ENCODE results near the gene CFAP299. TPM values are rescaled to one million over a fixed set of nuclear protein-coding genes. Genes with fewer than 3 reads are reported as not detected.

The CFAP299 gene
- total and polyA plus RNA-seq, 2 of the 13 experiments (the other 11 are each of a cell fraction or from before 2014, with no cell fraction given): not detected

DNA sequence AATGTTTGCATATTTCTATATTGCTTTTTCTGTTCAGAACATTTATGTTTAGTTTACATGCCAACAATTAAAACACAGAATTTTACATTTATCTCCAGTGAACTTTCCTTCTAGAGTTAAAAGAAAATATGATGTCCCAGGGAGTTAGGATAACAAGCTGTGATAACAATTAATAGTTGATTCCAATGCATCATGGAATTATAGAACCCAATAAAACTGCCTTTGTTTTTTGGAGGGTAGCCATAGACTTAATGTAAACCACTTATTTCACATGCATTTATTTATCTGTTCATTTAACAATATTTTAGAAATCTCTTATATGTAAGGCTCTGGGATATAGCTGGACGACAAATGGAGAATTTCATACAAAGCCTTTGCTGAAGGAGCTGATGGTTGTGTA is 180.0 kb downstream of the CFAP299 start:
- H3K9me3 ChIP-seq (ENCODE audit: low read length): no peaks in the 10 kb centered on the region
- no peak for TF ChIP-seq ZNF552 (CRISPR knock-in tag; IDR thresholded peaks at IDR 0.05; ENCODE audit: borderline replicate concordance)
- TF ChIP-seq ZNF891 (CRISPR knock-in tag; IDR thresholded peaks at IDR 0.05): no peak
- no peak for TF ChIP-seq ZNF512 (CRISPR knock-in tag; IDR thresholded peaks at IDR 0.05)
- no peak for TF ChIP-seq MBNL3 (CRISPR knock-in tag; conservative IDR thresholded peaks at IDR 0.05)
- no peaks in the 10 kb centered on the region for H3K4me1 ChIP-seq (ENCODE audit: insufficient read depth, low read length)
- no peak overlapping the region for H2AFZ ChIP-seq (ENCODE audit: low read length)
- no peaks in the 10 kb centered on the region for H3K79me2 ChIP-seq (ENCODE audit: insufficient read depth, low read length)
- no peak overlapping the region for H3K9ac ChIP-seq (ENCODE audit: insufficient read depth, low read depth, low read length)
- ChIA-PET CTCF (ENCODE audit: low intra/inter-chr PET ratio, low total read pairs) (no interaction called here), POLR2A (no interaction called here)
- no peak for FAIRE-seq
- intact Hi-C loops (cut with micrococcal nuclease; ENCODE audit: unreplicated experiment) (no loop called here), in situ Hi-C loops (cut with HindIII; ENCODE audit: extremely low pct_ligation_motif_present, low pct_unique_long_range_greater_than_20kb) (no loop called here)
- no TSS peak for BruUV-seq (replicated peaks)
- H3K4me2 ChIP-seq (ENCODE audit: low read depth, low read length): no peak overlapping the region
- 3% methylated on average over 1 of the region's 1 CpG for WGBS (ENCODE audit: low lambda C conversion rate)
- no peaks in the 10 kb centered on the region for H3K27me3 ChIP-seq (ENCODE audit: control insufficient read depth in 1 of 2, insufficient read depth in 2 of 2, low read length in 2 of 2)
- no peaks in the 10 kb centered on the region for H4K20me1 ChIP-seq (ENCODE audit: insufficient read depth, low read length)
- DNase-seq (ENCODE audit: low spot score): no peak
- no peak for ATAC-seq
- no peak overlapping the region for H3K27ac ChIP-seq (ENCODE audit: extremely low read length, insufficient read depth, low read length)
- no peak overlapping the region for H3K4me3 ChIP-seq (replicated peaks in 1 of 3; ENCODE audit: insufficient read depth in 1 of 3, low read depth in 2 of 3, low read length in 3 of 3)
- H3K36me3 ChIP-seq (replicated peaks in 1 of 2; ENCODE audit: control insufficient read depth in 1 of 2, insufficient read depth in 2 of 2, low read length in 2 of 2): no peaks in the 10 kb centered on the region

- WGBS (ENCODE audit: low lambda C conversion rate): 3% methylated on average over 1 of the region's 1 CpG
- FAIRE-seq: no peak
- Histone ChIP-seq H3K4me1 (ENCODE audit: insufficient read depth, low read length) (no peaks in the 10 kb centered on the region), H3K4me3 (replicated peaks in 1 of 3; ENCODE audit: insufficient read depth in 1 of 3, low read depth in 2 of 3, low read length in 3 of 3) (no peak overlapping the region), H3K9ac (ENCODE audit: insufficient read depth, low read depth, low read length) (no peak overlapping the region), H2AFZ (ENCODE audit: low read length) (no peak overlapping the region), H3K27ac (ENCODE audit: extremely low read length, insufficient read depth, low read length) (no peak overlapping the region), H3K27me3 (ENCODE audit: control insufficient read depth in 1 of 2, insufficient read depth in 2 of 2, low read length in 2 of 2) (no peaks in the 10 kb centered on the region), H3K4me2 (ENCODE audit: low read depth, low read length) (no peak overlapping the region), H4K20me1 (ENCODE audit: insufficient read depth, low read length) (no peaks in the 10 kb centered on the region), H3K36me3 (replicated peaks in 1 of 2; ENCODE audit: control insufficient read depth in 1 of 2, insufficient read depth in 2 of 2, low read length in 2 of 2) (no peaks in the 10 kb centered on the region), H3K79me2 (ENCODE audit: insufficient read depth, low read length) (no peaks in the 10 kb centered on the region), H3K9me3 (ENCODE audit: low read length) (no peaks in the 10 kb centered on the region)
- no peak for ATAC-seq
- BruUV-seq (replicated peaks): no TSS peak
- intact Hi-C loops (cut with micrococcal nuclease; ENCODE audit: unreplicated experiment) (no loop called here), in situ Hi-C loops (cut with HindIII; ENCODE audit: extremely low pct_ligation_motif_present, low pct_unique_long_range_greater_than_20kb) (no loop called here)
- POLR2A ChIA-PET: no interaction called here
- CTCF ChIA-PET (ENCODE audit: low intra/inter-chr PET ratio, low total read pairs): no interaction called here
- TF ChIP-seq ONECUT2 (CRISPR knock-in tag; IDR thresholded peaks at IDR 0.05) (no peak), ATRX (CRISPR knock-in tag; IDR thresholded peaks at IDR 0.05; ENCODE audit: borderline replicate concordance) (no peak), ERF (CRISPR knock-in tag; IDR thresholded peaks at IDR 0.05) (no peak), MZF1 (CRISPR knock-in tag; IDR thresholded peaks at IDR 0.05; ENCODE audit: borderline replicate concordance) (no peak), REL (CRISPR knock-in tag; conservative IDR thresholded peaks at IDR 0.05) (no peak), ZNF460 (CRISPR knock-in tag; IDR thresholded peaks at IDR 0.05; ENCODE audit: borderline replicate concordance) (no peak)
- DNase-seq (ENCODE audit: low spot score): no peak
Measured at GRCh38 chr4:80521438-80521837, 185.9 kb downstream of the CFAP299 start.

All from HepG2 (cell line).